ENCODE data around the gene CCL4L2. TPM values are rescaled to one million over a fixed set of nuclear protein-coding genes. Genes with fewer than 3 reads are reported as not detected.
"Not testable (repeated sequence)": the region's sequence is repeated elsewhere in the genome, so short reads cannot be mapped to it uniquely, and the experiment has no call there.

The CCL4L2 gene
- total RNA-seq, 1 donor from 2014 or later: not detected

GRCh38 chr17:36194832-36195433, 15.9 kb upstream of the CCL4L2 start:
- not testable (repeated sequence) for DNase-seq (ENCODE audit: low read depth)

GRCh38 chr17:36195434-36196130, 15.3 kb upstream of the CCL4L2 start:
- DNase-seq (ENCODE audit: low read depth): no peak

DNA sequence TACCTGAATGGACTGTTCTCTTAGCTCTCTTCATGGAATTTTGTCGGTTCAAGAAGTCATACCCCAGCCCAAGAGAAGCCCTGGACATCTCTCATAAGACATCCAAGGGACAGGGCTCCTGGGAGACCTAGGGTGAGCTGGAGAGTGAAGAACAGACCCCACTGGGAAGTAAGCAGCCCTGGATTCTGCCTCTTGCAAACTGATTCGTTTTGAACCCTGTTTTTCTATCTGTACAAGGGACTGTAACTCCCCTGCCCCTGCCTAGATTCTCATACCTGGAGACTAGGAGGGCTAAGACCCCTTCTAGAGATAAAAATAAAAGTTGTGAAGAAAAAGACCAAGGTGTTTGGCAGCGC, 14.8 kb upstream of the CCL4L2 start:
- no peak for DNase-seq (ENCODE audit: low read depth)

DNA sequence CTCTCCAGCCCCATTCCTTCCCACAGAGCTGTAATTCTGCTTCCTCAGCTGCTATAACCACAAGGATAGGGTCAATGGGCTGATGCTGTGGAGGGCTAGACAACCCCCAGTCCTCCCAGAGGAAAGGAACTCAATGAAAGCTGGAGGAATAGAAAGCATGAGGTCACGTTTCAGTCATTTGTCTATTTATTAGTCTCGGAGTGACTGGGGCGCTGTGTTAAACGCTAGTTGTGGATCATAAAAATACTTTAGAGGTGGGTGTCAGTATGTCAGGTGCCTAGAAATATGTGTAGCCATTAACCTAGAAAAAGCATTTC, 13.5 kb upstream of the CCL4L2 start:
- no peak for DNase-seq (ENCODE audit: low read depth)

GRCh38 chr17:36198831-36199465, 11.9 kb upstream of the CCL4L2 start:
- no peak for DNase-seq (ENCODE audit: low read depth)

DNA sequence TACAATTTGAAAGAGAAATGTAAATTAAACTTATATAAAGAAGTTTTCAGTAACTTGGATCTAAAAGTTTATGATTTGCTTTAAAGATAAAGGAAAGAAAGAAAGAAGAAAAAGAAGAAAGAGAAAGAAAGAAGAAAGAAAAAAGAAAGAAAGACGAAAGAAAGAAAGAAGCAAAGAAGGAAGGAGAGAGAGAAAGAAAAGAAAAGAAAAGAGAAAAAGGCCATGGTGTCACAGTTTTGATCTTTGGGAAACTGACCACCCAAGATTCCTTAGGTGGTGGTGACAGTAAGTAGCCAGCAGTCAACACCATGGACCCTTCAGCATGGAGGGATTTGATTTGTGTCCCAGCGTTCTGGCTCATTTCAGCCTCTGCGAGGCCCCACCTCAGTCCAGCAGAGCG, 9.8 kb upstream of the CCL4L2 start:
- not testable (repeated sequence) for DNase-seq (ENCODE audit: low read depth)

GRCh38 chr17:36201506-36201905, 9.4 kb upstream of the CCL4L2 start:
- not testable (repeated sequence) for DNase-seq (ENCODE audit: low read depth)

GRCh38 chr17:36203335-36203734, 7.5 kb upstream of the CCL4L2 start:
- DNase-seq (ENCODE audit: low read depth): no peak

- no peak for DNase-seq (ENCODE audit: low read depth)
Observed at GRCh38 chr17:36204724-36205500, 6.0 kb upstream of the CCL4L2 start.

DNA sequence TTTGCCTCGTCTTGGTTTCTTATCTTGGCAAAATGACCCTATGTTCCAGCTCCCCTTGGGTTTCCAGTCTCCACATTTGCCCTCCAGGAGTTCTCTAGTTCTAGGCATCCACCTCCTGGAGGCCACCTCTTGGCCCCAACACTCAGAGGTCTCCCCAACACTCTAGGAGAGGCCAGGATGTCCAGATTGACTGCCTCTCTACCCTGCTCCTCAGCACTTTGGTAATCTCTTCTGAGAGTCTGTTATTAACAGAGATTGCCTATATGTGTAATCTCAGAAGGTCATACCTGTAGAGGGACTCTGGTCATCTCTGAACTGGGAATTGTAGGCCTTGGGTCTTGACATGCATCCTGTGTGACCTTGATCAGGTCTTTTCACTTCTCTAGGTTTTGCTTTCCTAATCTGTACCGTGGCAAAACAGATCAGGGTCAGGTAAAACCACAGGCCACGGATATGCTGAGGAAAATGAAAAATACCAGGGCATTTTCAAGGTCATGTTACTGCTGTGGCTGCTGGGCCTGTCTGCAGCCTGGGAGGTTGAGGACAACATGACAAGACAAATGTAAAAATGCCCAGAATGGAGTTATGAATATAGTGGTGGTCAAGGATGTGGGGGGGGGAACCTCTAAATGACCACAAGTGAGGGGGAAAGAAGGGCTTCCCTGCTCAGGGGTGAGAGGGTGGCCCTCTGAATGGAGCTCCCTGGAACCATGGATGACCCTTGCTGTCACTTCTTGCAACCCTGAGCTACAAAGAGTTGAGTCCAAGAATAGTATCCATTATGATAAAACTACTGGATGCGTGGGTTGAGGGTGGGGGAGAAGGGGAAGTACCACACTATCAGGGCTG, 5.0 kb upstream of the CCL4L2 start:
- DNase-seq (ENCODE audit: low read depth): no peak

GRCh38 chr17:36206486-36206821, 4.4 kb upstream of the CCL4L2 start:
- DNase-seq (ENCODE audit: low read depth): not testable (repeated sequence)

GRCh38 chr17:36207383-36207782, 3.5 kb upstream of the CCL4L2 start:
- DNase-seq (ENCODE audit: low read depth): not testable (repeated sequence)

- no peak for DNase-seq (ENCODE audit: low read depth)
Observed at GRCh38 chr17:36209575-36209974, 1.3 kb upstream of the CCL4L2 start.

GRCh38 chr17:36211484-36212271, 815 bp downstream of the CCL4L2 start:
- DNase-seq (ENCODE audit: low read depth): not testable (repeated sequence)

DNA sequence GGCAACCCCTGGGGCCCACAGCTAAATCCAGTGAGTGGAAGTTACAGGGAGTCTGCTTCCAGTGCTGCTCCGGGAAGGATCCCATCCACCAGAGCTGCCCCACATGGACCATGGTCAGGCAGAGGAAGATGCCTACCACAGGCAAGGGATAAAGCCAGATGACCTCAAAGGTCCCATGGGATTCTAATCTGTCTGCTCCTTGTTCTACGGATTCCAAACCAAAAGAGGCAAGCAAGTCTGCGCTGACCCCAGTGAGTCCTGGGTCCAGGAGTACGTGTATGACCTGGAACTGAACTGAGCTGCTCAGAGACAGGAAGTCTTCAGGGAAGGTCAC, 1.4 kb downstream of the CCL4L2 start:
- DNase-seq (ENCODE audit: low read depth): no peak

GRCh38 chr17:36212966-36213365, 2.1 kb downstream of the CCL4L2 start:
- DNase-seq (ENCODE audit: low read depth): no peak

- no peak for DNase-seq (ENCODE audit: low read depth)
Observed at GRCh38 chr17:36213695-36214094, 2.8 kb downstream of the CCL4L2 start.

DNA sequence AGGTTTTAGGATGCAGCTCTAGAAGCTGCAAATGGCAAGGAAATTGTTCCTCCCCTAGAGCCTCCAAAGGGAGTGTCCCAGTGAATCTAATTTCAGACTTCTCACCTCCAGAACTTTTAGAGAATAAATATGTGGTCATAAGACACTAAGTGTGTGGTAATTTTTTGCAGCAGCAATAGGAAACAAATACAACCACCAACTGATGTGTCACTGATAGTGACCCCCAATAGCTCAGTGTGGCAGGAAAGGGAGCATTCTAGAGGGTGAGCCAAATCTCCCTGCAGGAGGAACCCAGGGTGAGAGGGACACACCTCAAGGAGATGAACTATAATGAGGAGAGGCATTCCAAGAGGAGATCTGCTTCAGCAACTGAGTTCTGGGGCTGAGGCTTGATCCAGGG, 4.1 kb downstream of the CCL4L2 start:
- DNase-seq (ENCODE audit: low read depth): no peak

DNA sequence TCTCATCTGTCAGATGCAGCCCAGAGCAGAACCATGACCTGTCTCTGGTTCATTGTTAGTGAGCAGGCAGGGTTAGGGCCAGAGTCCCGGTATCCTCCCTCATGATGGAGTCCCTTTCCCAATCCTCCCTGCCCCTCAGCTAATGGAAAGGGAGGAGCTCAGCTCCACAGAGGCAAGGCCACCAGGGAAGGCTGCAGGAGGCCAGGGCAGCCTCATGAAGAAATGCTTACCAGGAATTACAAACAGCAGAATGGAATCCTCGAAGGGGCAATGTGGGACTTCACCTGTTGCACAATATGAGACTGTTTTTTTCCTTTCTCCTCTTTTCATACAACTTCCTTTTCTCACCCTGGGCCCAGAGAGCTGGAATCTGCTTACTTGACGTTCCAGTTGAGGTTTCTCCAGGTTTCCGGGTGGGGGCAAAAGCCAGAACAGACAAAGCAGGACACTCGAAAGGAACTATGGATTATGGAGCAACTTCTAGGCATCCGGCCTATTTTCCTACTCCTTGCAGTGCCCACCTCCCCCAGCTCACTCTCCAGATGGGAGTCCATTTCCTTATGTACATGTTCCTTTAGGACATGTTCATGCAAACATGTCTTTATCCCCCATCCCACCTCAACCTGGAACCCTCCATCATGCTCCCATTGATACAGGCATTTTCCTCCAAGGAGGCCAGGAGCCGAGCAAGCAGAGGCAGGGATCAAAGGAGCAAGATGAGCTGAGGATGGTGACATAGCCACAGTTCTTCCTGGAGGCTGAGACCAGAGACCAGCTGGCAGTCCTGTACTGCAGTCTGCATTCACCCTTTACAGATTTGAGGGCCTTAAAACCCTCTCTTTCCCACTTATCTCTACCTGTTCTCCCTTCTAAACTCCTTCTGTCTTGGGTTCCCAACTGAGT, 4.8 kb downstream of the CCL4L2 start:
- not testable (repeated sequence) for DNase-seq (ENCODE audit: low read depth)

DNA sequence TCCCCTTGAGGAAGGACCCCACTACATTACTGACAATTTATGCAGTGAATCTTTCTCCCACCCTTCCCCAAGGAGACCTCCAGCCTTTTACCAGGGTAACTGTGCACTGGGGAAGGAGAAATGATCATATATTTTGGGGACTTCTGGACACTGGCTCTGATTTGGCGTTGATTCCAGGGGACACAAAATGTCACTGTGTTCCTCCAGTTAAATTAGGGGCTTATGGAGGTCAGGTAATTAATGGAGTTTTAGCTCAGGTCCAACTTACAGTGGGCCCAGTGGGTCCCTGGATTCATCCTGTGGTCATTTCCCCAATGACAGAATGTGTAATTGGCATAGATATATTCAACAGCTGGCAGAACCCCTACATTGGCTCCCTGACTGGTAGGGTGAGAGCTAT, 8.7 kb downstream of the CCL4L2 start:
- DNase-seq (ENCODE audit: low read depth): not testable (repeated sequence)
